Measurements from ENCODE around the gene MTUS2. TPM values are rescaled to one million over a fixed set of nuclear protein-coding genes. Genes with fewer than 3 reads are reported as not detected.
A peak's percentile ranks its signal among the peaks of the same experiment; 100 is the strongest.

MTUS2 gene
- total and polyA plus RNA-seq, 2 donors (not counting 1 experiment from before 2014, with no cell fraction given): 0.06 TPM; not detected in 1

DNA sequence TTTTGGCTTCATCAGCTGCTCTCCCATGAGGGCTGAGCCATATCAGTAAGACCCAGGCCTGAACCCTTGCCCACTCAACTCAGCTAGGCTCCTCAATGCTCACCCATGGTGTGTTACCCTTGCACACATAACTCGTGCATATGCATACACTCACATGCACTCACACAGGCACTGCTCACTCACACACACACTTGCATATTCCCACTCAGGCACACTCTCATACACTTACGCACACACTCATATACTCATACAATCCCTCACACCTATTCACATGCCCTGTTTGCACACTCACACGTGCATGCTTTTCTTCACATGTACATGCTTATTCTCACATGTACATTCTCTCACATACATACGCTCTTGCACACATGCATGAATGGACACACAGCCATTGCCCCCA, 681.5 kb downstream of the MTUS2 start:
- H3K79me2 ChIP-seq (ENCODE audit: control insufficient read depth, insufficient read depth, low read length): no peaks in the 10 kb centered on the region
- no peak overlapping the region for H3K27ac ChIP-seq (ENCODE audit: insufficient read depth, low read length)
- TF ChIP-seq, protein P1, sequence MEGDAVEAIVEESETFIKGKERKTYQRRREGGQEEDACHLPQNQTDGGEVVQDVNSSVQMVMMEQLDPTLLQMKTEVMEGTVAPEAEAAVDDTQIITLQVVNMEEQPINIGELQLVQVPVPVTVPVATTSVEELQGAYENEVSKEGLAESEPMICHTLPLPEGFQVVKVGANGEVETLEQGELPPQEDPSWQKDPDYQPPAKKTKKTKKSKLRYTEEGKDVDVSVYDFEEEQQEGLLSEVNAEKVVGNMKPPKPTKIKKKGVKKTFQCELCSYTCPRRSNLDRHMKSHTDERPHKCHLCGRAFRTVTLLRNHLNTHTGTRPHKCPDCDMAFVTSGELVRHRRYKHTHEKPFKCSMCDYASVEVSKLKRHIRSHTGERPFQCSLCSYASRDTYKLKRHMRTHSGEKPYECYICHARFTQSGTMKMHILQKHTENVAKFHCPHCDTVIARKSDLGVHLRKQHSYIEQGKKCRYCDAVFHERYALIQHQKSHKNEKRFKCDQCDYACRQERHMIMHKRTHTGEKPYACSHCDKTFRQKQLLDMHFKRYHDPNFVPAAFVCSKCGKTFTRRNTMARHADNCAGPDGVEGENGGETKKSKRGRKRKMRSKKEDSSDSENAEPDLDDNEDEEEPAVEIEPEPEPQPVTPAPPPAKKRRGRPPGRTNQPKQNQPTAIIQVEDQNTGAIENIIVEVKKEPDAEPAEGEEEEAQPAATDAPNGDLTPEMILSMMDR (conservative IDR thresholded peaks at IDR 0.05 in 1 of 2, IDR thresholded peaks at IDR 0.05 in 1 of 2; ENCODE audit: low read depth in 1 of 2, low read length in 2 of 2): no peak
- no peak for TF ChIP-seq EZH2 (IDR thresholded peaks at IDR 0.05; ENCODE audit: low read length, missing control alignments)
- no peaks in the 10 kb centered on the region for H4K20me1 ChIP-seq (ENCODE audit: control insufficient read depth, extremely low read depth, insufficient read depth, low read length)
- no peak overlapping the region for H3K4me3 ChIP-seq (replicated peaks in 1 of 4; ENCODE audit: control extremely low read depth in 1 of 4, insufficient read depth in 1 of 4, low read depth in 3 of 4, low read length in 4 of 4)
- H3K9me3 ChIP-seq (ENCODE audit: control insufficient read depth, insufficient read depth, low read depth, low read length): no peaks in the 10 kb centered on the region
- DNase-seq (ENCODE audit: low read depth in 2 of 2): no peak
- H3K4me2 ChIP-seq (ENCODE audit: extremely low read depth, insufficient read depth, low read length): no peak overlapping the region
- no peaks in the 10 kb centered on the region for H3K36me3 ChIP-seq (ENCODE audit: control insufficient read depth, insufficient read depth, low read length)
- H3K4me1 ChIP-seq (ENCODE audit: control insufficient read depth, extremely low read depth, insufficient read depth, low read length): no peaks in the 10 kb centered on the region
- no peak overlapping the region for H3K9ac ChIP-seq (ENCODE audit: insufficient read depth, low read length)
- H2AFZ ChIP-seq (ENCODE audit: low read length): no peak overlapping the region
- peaks cover 9% of the 10 kb centered on the region for H3K27me3 ChIP-seq (ENCODE audit: control insufficient read depth, insufficient read depth, low read length)

DNA sequence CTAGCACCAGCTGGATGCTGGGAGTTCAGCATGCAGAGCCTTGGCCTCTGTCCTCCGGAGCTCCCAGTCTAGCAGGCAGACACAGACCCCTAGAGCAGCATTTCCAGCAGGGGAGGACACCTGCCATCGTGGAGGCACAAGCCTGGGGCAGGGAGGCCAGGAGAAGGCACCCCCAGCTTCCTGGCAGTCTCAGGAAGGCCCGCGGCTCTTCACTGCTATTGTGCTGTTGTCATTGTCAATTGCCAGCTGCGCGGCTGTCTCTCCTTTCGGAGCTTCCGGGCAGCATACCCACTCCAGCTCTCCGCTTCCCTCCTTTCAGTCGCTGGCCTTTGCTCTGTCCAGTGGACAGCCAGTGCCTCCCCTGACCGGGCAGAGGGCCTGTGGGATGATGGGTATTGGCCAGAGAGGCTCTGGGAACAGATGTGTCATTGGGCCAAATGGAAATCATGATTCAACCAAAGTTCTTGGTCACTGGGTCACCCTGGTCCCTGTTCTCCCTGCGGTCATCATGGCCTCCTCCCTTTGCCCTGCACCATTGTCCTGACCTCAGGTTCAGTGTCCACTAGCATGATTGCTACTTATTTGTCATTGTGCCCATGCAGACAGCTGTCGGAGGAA, 682.4 kb downstream of the MTUS2 start:
- Histone ChIP-seq H3K4me1 (ENCODE audit: control insufficient read depth, extremely low read depth, insufficient read depth, low read length) (no peaks in the 10 kb centered on the region), H2AFZ (ENCODE audit: low read length) (no peak overlapping the region), H4K20me1 (ENCODE audit: control insufficient read depth, extremely low read depth, insufficient read depth, low read length) (no peaks in the 10 kb centered on the region), H3K9me3 (ENCODE audit: control insufficient read depth, insufficient read depth, low read depth, low read length) (no peaks in the 10 kb centered on the region), H3K9ac (ENCODE audit: insufficient read depth, low read length) (no peak overlapping the region), H3K27ac (ENCODE audit: insufficient read depth, low read length) (no peak overlapping the region), H3K4me3 (replicated peaks in 1 of 4; ENCODE audit: control extremely low read depth in 1 of 4, insufficient read depth in 1 of 4, low read depth in 3 of 4, low read length in 4 of 4) (no peak overlapping the region), H3K4me2 (ENCODE audit: extremely low read depth, insufficient read depth, low read length) (no peak overlapping the region), H3K79me2 (ENCODE audit: control insufficient read depth, insufficient read depth, low read length) (no peaks in the 10 kb centered on the region), H3K36me3 (ENCODE audit: control insufficient read depth, insufficient read depth, low read length) (no peaks in the 10 kb centered on the region), H3K27me3 (ENCODE audit: control insufficient read depth, insufficient read depth, low read length) (peaks cover 9% of the 10 kb centered on the region)
- no peak for DNase-seq (ENCODE audit: low read depth in 2 of 2)
- no peak for TF ChIP-seq EZH2 (IDR thresholded peaks at IDR 0.05; ENCODE audit: low read length, missing control alignments)
- TF ChIP-seq, protein P1 (conservative IDR thresholded peaks at IDR 0.05 in 1 of 2, IDR thresholded peaks at IDR 0.05 in 1 of 2; ENCODE audit: low read depth in 1 of 2, low read length in 2 of 2): no peak

DNA sequence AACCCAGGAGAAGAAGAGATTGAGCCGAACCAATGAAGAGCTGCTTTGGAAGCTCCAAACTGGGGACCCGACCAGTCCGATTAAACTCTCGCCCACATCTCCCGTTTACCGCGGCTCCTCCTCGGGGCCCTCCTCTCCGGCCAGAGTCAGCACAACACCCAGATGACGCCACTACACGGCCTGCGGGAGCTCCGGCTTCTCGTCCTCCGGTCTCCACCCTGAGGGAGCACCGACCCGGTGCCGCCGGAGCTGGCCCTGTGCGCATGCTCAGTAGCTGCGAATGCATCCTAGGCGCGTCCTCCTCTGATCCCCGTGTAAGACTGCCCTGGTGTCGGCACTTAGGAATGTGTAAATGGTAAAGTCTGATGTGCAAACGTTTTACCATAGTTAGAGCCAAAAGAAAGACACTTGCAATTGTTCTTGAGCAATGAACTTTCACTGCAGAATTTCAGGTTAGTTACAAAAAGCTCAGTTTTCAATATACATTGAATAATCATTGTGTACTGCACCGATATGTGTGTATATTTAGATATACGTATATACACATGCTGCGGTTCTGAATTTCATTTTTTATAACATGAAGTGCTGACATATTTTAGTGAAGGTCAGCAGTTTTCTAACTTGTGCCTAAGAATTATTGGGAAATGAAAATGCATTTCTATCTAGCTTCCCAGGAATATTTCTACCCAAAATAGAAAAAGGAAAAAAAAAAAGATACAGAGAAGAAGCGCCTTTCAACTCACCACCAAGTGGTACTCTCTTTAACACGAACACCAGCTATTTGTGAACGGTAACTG, 683.1 kb downstream of the MTUS2 start:
- DNase-seq (ENCODE audit: low read depth in 2 of 2): peak; percentile 30 to 43
- Histone ChIP-seq H4K20me1 (ENCODE audit: control insufficient read depth, extremely low read depth, insufficient read depth, low read length) (no peaks in the 10 kb centered on the region), H3K79me2 (ENCODE audit: control insufficient read depth, insufficient read depth, low read length) (no peaks in the 10 kb centered on the region), H3K9ac (ENCODE audit: insufficient read depth, low read length) (no peak overlapping the region), H2AFZ (ENCODE audit: low read length) (no peak overlapping the region), H3K4me2 (ENCODE audit: extremely low read depth, insufficient read depth, low read length) (no peak overlapping the region), H3K9me3 (ENCODE audit: control insufficient read depth, insufficient read depth, low read depth, low read length) (no peaks in the 10 kb centered on the region), H3K27me3 (ENCODE audit: control insufficient read depth, insufficient read depth, low read length) (peaks cover 9% of the 10 kb centered on the region), H3K36me3 (ENCODE audit: control insufficient read depth, insufficient read depth, low read length) (no peaks in the 10 kb centered on the region), H3K27ac (ENCODE audit: insufficient read depth, low read length) (no peak overlapping the region), H3K4me1 (ENCODE audit: control insufficient read depth, extremely low read depth, insufficient read depth, low read length) (no peaks in the 10 kb centered on the region), H3K4me3 (replicated peaks in 1 of 4; ENCODE audit: control extremely low read depth in 1 of 4, insufficient read depth in 1 of 4, low read depth in 3 of 4, low read length in 4 of 4) (peak overlapping the region in 2 of 4 experiments; percentile 26 to 27)
- TF ChIP-seq, protein P1 (conservative IDR thresholded peaks at IDR 0.05 in 1 of 2, IDR thresholded peaks at IDR 0.05 in 1 of 2; ENCODE audit: low read depth in 1 of 2, low read length in 2 of 2): no peak
- no peak for TF ChIP-seq EZH2 (IDR thresholded peaks at IDR 0.05; ENCODE audit: low read length, missing control alignments)
